ENCODE results near the gene SPACA7. TPM values are rescaled to one million over a fixed set of nuclear protein-coding genes. Genes with fewer than 3 reads are reported as not detected.
"Not testable (repeated sequence)": the region's sequence is repeated elsewhere in the genome, so short reads cannot be mapped to it uniquely, and the experiment has no call there.

SPACA7 gene
- total and polyA plus RNA-seq, 8 donors = not detected

- peaks cover 0 to 5% (median 0%) of the 10 kb centered on the region in 4 donors for H3K9me3 ChIP-seq
- no peak for FAIRE-seq
- intact Hi-C loops (cut with DNase I) = no loop called here
- H3K4me3 ChIP-seq = no peak overlapping the region
- no peak overlapping the region for H3K27ac ChIP-seq
- ATAC-seq = no peak
- H3K27me3 ChIP-seq = no peaks in the 10 kb centered on the region
- no peaks in the 10 kb centered on the region for H3K36me3 ChIP-seq
- no peaks in the 10 kb centered on the region for H3K4me1 ChIP-seq
- TF ChIP-seq CTCF (IDR thresholded peaks at IDR 0.05) = no peak
- no peak for DNase-seq
Observed at GRCh38 chr13:112417079-112417478, 40.9 kb downstream of the SPACA7 start.

GRCh38 chr13:112424098-112424497 is 47.9 kb downstream of the SPACA7 start:
- TF ChIP-seq CTCF (IDR thresholded peaks at IDR 0.05) = no peak
- intact Hi-C loops (cut with DNase I) = no loop called here
- Histone ChIP-seq H3K9me3 (no peaks in the 10 kb centered on the region), H3K36me3 (no peaks in the 10 kb centered on the region), H3K4me1 (no peaks in the 10 kb centered on the region), H3K4me3 (no peak overlapping the region), H3K27ac (no peak overlapping the region), H3K27me3 (no peaks in the 10 kb centered on the region)
- ATAC-seq (no peak), DNase-seq (no peak), FAIRE-seq (no peak)
- WGBS, 2 donors = 61 to 67% methylated on average over 14 of the region's 14 CpGs

GRCh38 chr13:112428704-112429103 is 52.5 kb downstream of the SPACA7 start:
- Histone ChIP-seq H3K27me3 (no peaks in the 10 kb centered on the region), H3K9me3 (no peaks in the 10 kb centered on the region), H3K4me3 (no peak overlapping the region), H3K27ac (no peak overlapping the region), H3K36me3 (no peaks in the 10 kb centered on the region), H3K4me1 (no peaks in the 10 kb centered on the region)
- TF ChIP-seq CTCF (IDR thresholded peaks at IDR 0.05) = no peak
- no peak for ATAC-seq
- FAIRE-seq = no peak
- intact Hi-C loops (cut with DNase I) = no loop called here
- no peak for DNase-seq

GRCh38 chr13:112431734-112432133 is 55.6 kb downstream of the SPACA7 start:
- Histone ChIP-seq H3K4me1 (no peaks in the 10 kb centered on the region), H3K4me3 (no peak overlapping the region), H3K9me3 (no peaks in the 10 kb centered on the region), H3K27ac (no peak overlapping the region), H3K36me3 (no peaks in the 10 kb centered on the region), H3K27me3 (no peaks in the 10 kb centered on the region)
- TF ChIP-seq CTCF (IDR thresholded peaks at IDR 0.05) = no peak
- 49 to 62% methylated on average over 5 of the region's 5 CpGs for WGBS, 2 donors
- FAIRE-seq (no peak), ATAC-seq (no peak), DNase-seq (no peak)
- intact Hi-C loops (cut with DNase I) = no loop called here

GRCh38 chr13:112432734-112433133 is 56.6 kb downstream of the SPACA7 start:
- DNase-seq; H3K27ac ChIP-seq; H3K4me3 ChIP-seq; FAIRE-seq; H3K4me1 ChIP-seq; H3K9me3 ChIP-seq; ATAC-seq; H3K27me3 ChIP-seq; intact Hi-C loops (cut with DNase I); H3K36me3 ChIP-seq: not testable (repeated sequence)
- 41% methylated on average over 5 of the region's 5 CpGs for WGBS, 2 donors

GRCh38 chr13:112433517-112433916 is 57.4 kb downstream of the SPACA7 start:
- FAIRE-seq; H3K27me3 ChIP-seq; H3K4me3 ChIP-seq; H3K9me3 ChIP-seq; ATAC-seq; H3K36me3 ChIP-seq; H3K27ac ChIP-seq; intact Hi-C loops (cut with DNase I); H3K4me1 ChIP-seq: not testable (repeated sequence)
- 74 to 80% methylated on average over 16 of the region's 16 CpGs for WGBS, 2 donors
- DNase-seq = peak in 2 of 6 donors; percentile 38 to 50
